ENCODE measurements around the gene KNG1.

The KNG1 gene

DNA sequence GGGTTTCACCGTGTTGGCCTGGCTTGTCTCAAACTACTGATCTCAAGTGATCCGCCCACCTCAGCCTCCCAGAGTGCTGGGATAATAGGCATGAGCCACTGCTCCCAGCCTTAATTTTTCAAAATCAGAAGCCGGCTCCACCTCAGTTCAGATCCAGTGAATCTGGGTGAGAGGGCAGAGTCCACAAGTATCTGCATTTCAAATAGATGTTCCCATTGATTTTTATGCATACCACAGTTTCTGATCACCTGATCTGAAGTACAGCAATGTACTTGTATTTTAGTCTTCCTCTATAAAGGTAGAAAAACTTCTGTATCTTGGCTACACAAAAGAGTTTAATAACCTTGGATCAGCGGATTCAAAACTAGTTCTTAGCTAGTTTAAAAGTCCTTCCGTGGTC lies 62.0 kb downstream of the KNG1 start:
- DNase-seq, result no peak

- no peak for DNase-seq
Measured at GRCh38 chr3:186782542-186783057, 65.4 kb downstream of the KNG1 start.

GRCh38 chr3:186783058-186783730 lies 66.0 kb downstream of the KNG1 start, which contains the start of gene EIF4A2:
TSS of gene EIF4A2 (plus strand) at chr3:186783577. CDS start at chr3:186783611, 34 bp downstream.
- peak; percentile 93 to 97 (median 97) for DNase-seq

DNA sequence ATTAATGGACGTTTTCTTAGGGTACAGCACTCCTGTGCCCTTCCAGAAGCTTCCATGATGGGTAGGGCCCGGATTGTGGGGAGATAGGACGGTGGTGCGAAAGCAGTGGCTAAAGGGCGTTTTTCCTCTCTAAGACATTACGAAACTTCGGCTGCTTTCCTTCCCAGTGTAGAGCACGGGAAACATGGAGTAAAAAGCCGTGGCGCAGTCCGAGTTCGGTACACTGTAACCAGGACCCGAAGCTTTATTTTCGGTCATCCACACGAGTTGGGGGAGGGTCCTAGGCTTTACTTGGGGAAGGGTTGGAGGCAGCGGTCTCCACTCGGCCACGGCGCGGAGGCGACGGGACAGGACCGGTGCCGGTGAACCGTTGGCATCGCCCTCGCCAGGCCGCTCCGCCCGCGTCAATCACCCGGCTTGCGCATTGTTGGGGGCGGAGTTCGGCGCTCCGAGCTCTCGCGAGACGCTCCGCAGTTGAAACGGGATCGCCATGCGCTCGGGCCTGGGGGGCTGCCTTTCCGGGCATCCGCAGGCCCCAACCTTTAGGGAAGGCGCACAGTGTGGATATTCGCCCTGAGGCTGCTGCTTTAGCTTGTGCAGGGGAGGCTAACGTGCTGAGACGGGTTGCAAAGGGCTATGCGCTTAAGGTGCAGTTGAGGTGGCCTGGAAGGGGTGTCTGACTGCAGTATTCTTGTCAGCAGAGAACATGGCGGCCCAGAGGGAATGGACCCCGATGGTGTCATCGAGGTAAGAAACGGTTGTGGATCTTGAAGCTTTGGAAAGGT lies 66.8 kb downstream of the KNG1 start:
- DNase-seq, result peak; percentile 85 to 93 (median 91)

DNA sequence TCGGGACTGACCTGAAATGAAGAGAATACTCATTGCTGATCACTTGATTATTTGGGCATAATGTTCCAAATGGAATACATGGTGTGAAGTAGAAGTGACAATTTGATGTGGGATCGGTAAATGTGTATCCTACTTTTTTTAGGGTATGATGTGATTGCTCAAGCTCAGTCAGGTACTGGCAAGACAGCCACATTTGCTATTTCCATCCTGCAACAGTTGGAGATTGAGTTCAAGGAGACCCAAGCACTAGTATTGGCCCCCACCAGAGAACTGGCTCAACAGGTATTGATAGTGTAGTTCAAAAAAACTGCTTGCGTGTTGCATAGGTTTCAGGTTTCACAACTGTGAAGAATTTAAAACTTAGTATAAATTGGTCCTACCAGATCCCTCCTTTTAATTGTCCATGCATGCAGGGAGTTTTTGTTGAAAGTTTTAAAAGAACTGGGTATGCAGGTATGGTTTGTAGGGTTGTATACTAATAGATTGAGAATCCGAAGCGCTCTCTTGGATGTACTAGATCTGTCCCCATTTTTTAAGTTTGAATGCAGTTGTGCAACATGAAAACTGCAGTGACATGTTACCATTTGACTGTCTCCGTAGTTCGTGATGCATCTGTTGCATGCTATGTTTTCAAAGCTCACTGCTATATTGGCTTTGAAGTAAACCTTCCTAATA lies 67.8 kb downstream of the KNG1 start:
- DNase-seq, result no peak

- no peak for DNase-seq
Measured at GRCh38 chr3:186785495-186786018, 68.4 kb downstream of the KNG1 start.

- no peak for DNase-seq
Measured at GRCh38 chr3:186786922-186787321, 69.8 kb downstream of the KNG1 start.

GRCh38 chr3:186787642-186788481 lies 70.7 kb downstream of the KNG1 start:
- DNase-seq, result no peak

DNA sequence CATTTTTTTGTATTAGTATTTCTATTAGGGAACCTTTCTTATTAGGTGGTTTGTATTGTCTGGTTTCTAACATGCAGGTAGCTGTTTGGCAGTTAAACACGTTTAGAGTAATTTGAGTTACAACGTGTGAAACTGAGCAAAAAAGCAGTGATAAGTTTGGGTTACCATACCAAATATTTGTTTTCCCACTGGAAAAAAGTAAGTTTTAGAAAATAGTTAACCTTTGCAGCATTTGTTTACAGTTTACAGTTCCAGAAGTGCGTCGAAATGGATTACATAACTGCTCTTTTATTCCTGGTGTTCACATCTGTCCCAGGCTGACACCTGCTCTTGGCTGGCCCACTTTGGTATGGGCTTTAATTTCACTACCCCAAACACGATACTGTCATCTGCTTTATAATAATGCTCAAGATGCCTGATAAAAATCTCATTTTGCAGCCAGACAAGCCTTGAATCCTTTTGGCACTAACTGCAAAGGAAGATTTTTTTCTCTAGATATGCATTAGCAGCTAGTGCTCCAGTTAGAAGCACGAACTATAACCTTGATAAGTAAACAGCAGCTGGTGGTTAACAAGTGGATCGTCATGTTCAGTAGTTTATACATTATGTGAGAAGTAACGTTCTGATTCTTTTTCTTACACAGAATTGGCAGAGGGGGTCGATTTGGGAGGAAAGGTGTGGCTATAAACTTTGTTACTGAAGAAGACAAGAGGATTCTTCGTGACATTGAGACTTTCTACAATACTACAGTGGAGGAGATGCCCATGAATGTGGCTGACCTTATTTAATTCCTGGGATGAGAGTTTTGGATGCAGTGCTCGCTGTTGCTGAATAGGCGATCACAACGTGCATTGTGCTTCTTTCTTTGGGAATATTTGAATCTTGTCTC lies 71.6 kb downstream of the KNG1 start:
- DNase-seq, result no peak

DNA sequence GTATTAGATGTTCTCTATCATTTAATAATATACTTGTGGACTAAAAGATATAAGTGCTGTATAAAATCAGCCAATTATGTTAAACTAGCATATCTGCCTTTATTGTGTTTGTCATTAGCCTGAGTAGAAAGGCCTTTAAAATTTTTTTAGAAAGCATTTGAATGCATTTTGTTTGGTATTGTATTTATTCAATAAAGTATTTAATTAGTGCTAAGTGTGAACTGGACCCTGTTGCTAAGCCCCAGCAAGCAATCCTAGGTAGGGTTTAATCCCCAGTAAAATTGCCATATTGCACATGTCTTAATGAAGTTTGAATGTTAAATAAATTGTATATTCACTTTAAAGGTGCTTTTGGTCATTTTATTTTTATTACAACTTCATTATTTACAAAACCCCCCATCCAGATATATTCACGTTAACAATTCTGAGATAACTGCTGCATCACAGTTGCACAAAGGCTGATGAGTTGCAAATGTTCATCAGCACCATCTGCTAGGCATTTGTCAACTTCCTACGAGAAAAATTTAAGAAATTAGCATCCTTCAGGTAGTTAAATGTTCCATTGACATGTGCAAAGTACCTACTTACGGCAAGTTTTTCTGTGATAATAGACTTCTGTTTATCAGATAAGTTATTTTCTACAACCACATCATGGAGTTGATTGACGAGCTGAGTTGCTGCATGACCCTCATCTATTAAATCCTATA lies 72.5 kb downstream of the KNG1 start:
- DNase-seq, result no peak

DNA sequence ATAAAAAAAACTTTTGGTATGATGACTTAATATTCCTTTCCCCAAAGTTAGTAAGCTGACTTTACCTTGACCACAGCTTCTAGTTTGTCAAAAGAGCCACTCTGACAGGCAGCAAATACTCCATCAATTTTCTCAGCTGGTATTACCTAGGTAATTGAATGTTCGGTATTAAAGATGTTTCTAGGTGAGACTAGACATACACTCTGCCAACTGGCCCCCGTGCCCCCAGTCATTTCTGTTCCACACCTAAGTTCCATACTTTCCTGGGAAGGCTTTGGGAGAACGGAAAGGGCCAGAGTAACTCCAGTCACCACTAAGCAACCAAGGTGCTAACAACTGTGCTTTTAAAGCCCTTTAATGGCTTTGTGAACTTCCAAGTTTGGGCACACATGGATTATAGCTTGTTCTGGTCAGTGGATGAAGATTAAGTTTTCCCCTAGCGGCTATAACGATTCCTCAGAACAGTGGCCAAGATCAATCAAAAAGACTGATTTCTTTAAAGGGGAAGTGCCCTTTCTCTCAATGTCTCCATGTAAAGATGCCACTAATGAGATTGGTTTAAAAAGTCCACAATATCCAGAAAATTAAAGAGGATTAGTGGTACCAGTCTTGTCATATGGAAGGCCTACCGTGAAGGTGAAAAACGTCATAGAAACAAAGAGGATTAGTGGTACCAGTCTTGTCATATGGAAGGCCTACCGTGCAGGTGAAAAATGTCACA lies 73.3 kb downstream of the KNG1 start:
- peak in 1 of 3 donors; percentile 10 for DNase-seq

All from suppressor macrophage treated with lipopolysaccharide for 1 hour (primary cell).